Mesendoderm (in vitro differentiated cells): ENCODE data around the gene SARS2. TPM values are rescaled to one million over a fixed set of nuclear protein-coding genes. Genes with fewer than 3 reads are reported as not detected.
A peak's percentile ranks its signal among the peaks of the same experiment; 100 is the strongest.

Experiments
- DNase-seq: peaks from one replicate; pipeline ENCODE4 v3.0.0; 2013
- H2AK5ac ChIP-seq: 2 replicates; pipeline ENCODE4 v1.6.1; 2013; ENCODE audit warnings: low read length, inconsistent platforms
- H2BK120ac ChIP-seq: 2 replicates; pipeline ENCODE4 v1.6.1; 2013; ENCODE audit warnings: low read depth, mild to moderate bottlenecking, low read length, moderate library complexity, mixed read lengths
- H2BK15ac ChIP-seq: replicated peaks from 2 replicates; pipeline ENCODE4 v1.6.1; 2013; ENCODE audit warnings: low read depth, mild to moderate bottlenecking, moderate library complexity
- H2BK5ac ChIP-seq: 2 replicates; pipeline ENCODE4 v1.6.1; 2013; ENCODE audit warnings: low read length, inconsistent platforms
- H3K18ac ChIP-seq: 2 replicates; pipeline ENCODE4 v1.6.1; 2013; ENCODE audit warnings: mild to moderate bottlenecking, low read length, mixed read lengths
- H3K23ac ChIP-seq: one replicate; pipeline ENCODE4 v1.6.1; 2013; ENCODE audit warnings: low read length
- H3K27ac ChIP-seq: 2 replicates; pipeline ENCODE4 v1.5.1; 2013; ENCODE audit warnings: low read depth, mild to moderate bottlenecking, inconsistent platforms, low read length, moderate library complexity
- H3K27me3 ChIP-seq: 2 replicates; pipeline ENCODE4 v1.6.1; 2013; ENCODE audit warnings: low read length, control low read depth, mild to moderate bottlenecking, inconsistent platforms; ENCODE audit not compliant: insufficient read depth, poor library complexity
- H3K36me3 ChIP-seq: 2 replicates; pipeline ENCODE4 v1.6.1; 2013; ENCODE audit warnings: low read length, inconsistent platforms; ENCODE audit not compliant: control insufficient read depth, insufficient read depth
- H3K4ac ChIP-seq: one replicate; pipeline ENCODE4 v1.6.1; 2013; ENCODE audit warnings: low read depth, mild to moderate bottlenecking, low read length, moderate library complexity
- H3K4me1 ChIP-seq: 2 replicates; pipeline ENCODE4 v1.6.1; 2013; ENCODE audit warnings: low read depth, low read length, inconsistent platforms; ENCODE audit not compliant: control insufficient read depth
- H3K4me2 ChIP-seq: 2 replicates; pipeline ENCODE4 v1.6.1; 2013; ENCODE audit warnings: low read length
- H3K4me3 ChIP-seq: 2 replicates; pipeline ENCODE4 v1.5.1; 2013; ENCODE audit warnings: mild to moderate bottlenecking, low read length
- H3K56ac ChIP-seq: one replicate; pipeline ENCODE4 v1.6.1; 2013; ENCODE audit warnings: low read length
- H3K79me1 ChIP-seq: 2 replicates; pipeline ENCODE4 v1.6.1; 2013; ENCODE audit warnings: low read length, inconsistent platforms
- H3K79me2 ChIP-seq: 2 replicates; pipeline ENCODE4 v1.6.1; 2013; ENCODE audit warnings: mild to moderate bottlenecking, low read length; ENCODE audit not compliant: control insufficient read depth, insufficient read depth
- H3K9ac ChIP-seq: 2 replicates; pipeline ENCODE4 v1.6.1; 2013; ENCODE audit warnings: low read length, inconsistent platforms
- H4K5ac ChIP-seq: one replicate; pipeline ENCODE4 v1.6.1; 2013; ENCODE audit warnings: low read length
- H4K8ac ChIP-seq: one replicate; pipeline ENCODE4 v1.6.1; 2013; ENCODE audit warnings: low read depth, mild to moderate bottlenecking, control low read depth, low read length, moderate library complexity
- WGBS: extraction: QIAGEN DNeasy Blood & Tissue Kit; methylation state at CpG from one replicate; pipeline ENCODE4 v1.1.7; 2013; ENCODE audit warnings: low lambda C conversion rate, missing lambda C conversion rate; ENCODE audit not compliant: insufficient coverage; ENCODE audit errors: extremely low coverage; 5-methylcytosine and 5-hydroxymethylcytosine counted together
- polyA plus RNA-seq, 2 experiments: library from polyadenylated mRNA; stranded (reverse); fragments of 200-250 nt; gene quantifications; one replicate each; pipeline ENCODE4 v1.2.3, GENCODE V29; 2013

The SARS2 gene
- 53.0 TPM for polyA plus RNA-seq (2013, experiment 1 of 2)
- polyA plus RNA-seq (2013, experiment 2 of 2) = 44.1 TPM

- Histone ChIP-seq H3K23ac (peak within 1 kb of the TSS; percentile 51), H3K56ac (peak within 1 kb of the TSS; percentile 97), H3K4ac (no peak within 1 kb of the TSS), H2BK15ac (no peak within 1 kb of the TSS), H3K4me3 (peak within 1 kb of the TSS; percentile 88), H3K18ac (peak within 1 kb of the TSS; percentile 55), H3K9ac (peak within 1 kb of the TSS; percentile 92), H2AK5ac (peak within 1 kb of the TSS; percentile 28), H3K4me1 (peaks cover 2% of the 10 kb centered on the region), H3K4me2 (peak within 1 kb of the TSS; percentile 88), H3K79me1 (peaks cover 12% of the 10 kb centered on the region), H2BK120ac (no peak within 1 kb of the TSS), H3K36me3 (peaks cover 6% of the 10 kb centered on the region), H3K79me2 (peaks cover 17% of the 10 kb centered on the region), H4K5ac (peak within 1 kb of the TSS; percentile 33), H4K8ac (peak within 1 kb of the TSS; percentile 87), H2BK5ac (peak within 1 kb of the TSS; percentile 66), H3K27ac (peak within 1 kb of the TSS; percentile 77), H3K27me3 (no peaks in the 10 kb centered on the region)
- WGBS = no CpG with 5 or more reads among the region's 49 CpGs
- peak; percentile 96 for DNase-seq
Measured at GRCh38 chr19:38929929-38930775, at the start of gene SARS2. SARS2 (minus strand) TSS chr19:38930763; CDS start chr19:38930736, 27 bp downstream.

GRCh38 chr19:38979812-38980211 lies 49.2 kb upstream of the SARS2 start:
- H4K5ac ChIP-seq = no peak overlapping the region
- H3K18ac ChIP-seq = no peak overlapping the region
- H3K79me2 ChIP-seq = no peaks in the 10 kb centered on the region
- peaks cover 2% of the 10 kb centered on the region for H3K27me3 ChIP-seq
- H3K79me1 ChIP-seq = no peaks in the 10 kb centered on the region
- H3K36me3 ChIP-seq = no peaks in the 10 kb centered on the region
- no peak overlapping the region for H3K9ac ChIP-seq
- H3K4me2 ChIP-seq = no peak overlapping the region
- H3K4me1 ChIP-seq = peaks cover 4% of the 10 kb centered on the region
- WGBS = no CpG with 5 or more reads among the region's 5 CpGs
- H3K23ac ChIP-seq = no peak overlapping the region
- no peak overlapping the region for H3K4ac ChIP-seq
- no peak overlapping the region for H2BK120ac ChIP-seq
- H4K8ac ChIP-seq = no peak overlapping the region
- H2BK15ac ChIP-seq = no peak overlapping the region
- DNase-seq = no peak
- H3K4me3 ChIP-seq = no peak overlapping the region
- no peak overlapping the region for H3K27ac ChIP-seq
- no peak overlapping the region for H2BK5ac ChIP-seq
- H2AK5ac ChIP-seq = no peak overlapping the region
- H3K56ac ChIP-seq = no peak overlapping the region

- no peak overlapping the region for H3K4me2 ChIP-seq
- H3K79me2 ChIP-seq = no peaks in the 10 kb centered on the region
- H3K9ac ChIP-seq = no peak overlapping the region
- DNase-seq = no peak
- peaks cover 2% of the 10 kb centered on the region for H3K27me3 ChIP-seq
- H3K27ac ChIP-seq = no peak overlapping the region
- no peak overlapping the region for H2BK120ac ChIP-seq
- no peak overlapping the region for H3K23ac ChIP-seq
- H2BK5ac ChIP-seq = no peak overlapping the region
- no peak overlapping the region for H4K5ac ChIP-seq
- no peak overlapping the region for H3K4me3 ChIP-seq
- H3K79me1 ChIP-seq = no peaks in the 10 kb centered on the region
- H3K4me1 ChIP-seq = peaks cover 4% of the 10 kb centered on the region
- H3K18ac ChIP-seq = no peak overlapping the region
- WGBS = no CpG with 5 or more reads among the region's 3 CpGs
- H3K36me3 ChIP-seq = no peaks in the 10 kb centered on the region
- no peak overlapping the region for H3K4ac ChIP-seq
- H2BK15ac ChIP-seq = no peak overlapping the region
- H2AK5ac ChIP-seq = no peak overlapping the region
- no peak overlapping the region for H3K56ac ChIP-seq
- H4K8ac ChIP-seq = no peak overlapping the region
Measured at GRCh38 chr19:38978326-38978689, 47.7 kb upstream of the SARS2 start.

GRCh38 chr19:38977445-38978325 lies 47.1 kb upstream of the SARS2 start:
- H4K5ac ChIP-seq = no peak overlapping the region

GRCh38 chr19:38975861-38976271 lies 45.3 kb upstream of the SARS2 start:
- Histone ChIP-seq H2AK5ac (no peak overlapping the region), H3K9ac (peak overlapping the region; percentile 48), H3K18ac (peak overlapping the region; percentile 99), H2BK15ac (peak overlapping the region; percentile 42), H3K36me3 (no peaks in the 10 kb centered on the region), H4K5ac (no peak overlapping the region), H3K79me2 (no peaks in the 10 kb centered on the region), H2BK5ac (peak overlapping the region; percentile 72), H3K27ac (peak overlapping the region; percentile 66), H3K4me1 (peaks cover 4% of the 10 kb centered on the region), H3K23ac (peak overlapping the region; percentile 74), H3K27me3 (peaks cover 2% of the 10 kb centered on the region), H2BK120ac (peak overlapping the region; percentile 74), H3K4me3 (peak overlapping the region; percentile 34), H3K4ac (peak overlapping the region; percentile 72), H3K56ac (peak overlapping the region; percentile 72), H4K8ac (peak overlapping the region; percentile 42), H3K79me1 (peaks cover 2% of the 10 kb centered on the region), H3K4me2 (peak overlapping the region; percentile 23)
- WGBS = no CpG with 5 or more reads among the region's 22 CpGs
- DNase-seq = peak; percentile 74

More at GRCh38 chr19:38977445-38978325, 47.1 kb upstream of the SARS2 start:
- H3K79me1 ChIP-seq = no peaks in the 10 kb centered on the region
- no peak overlapping the region for H3K4me2 ChIP-seq
- no peak overlapping the region for H3K27ac ChIP-seq
- no CpG with 5 or more reads among the region's 15 CpGs for WGBS
- no peak overlapping the region for H3K9ac ChIP-seq
- no peak overlapping the region for H2BK120ac ChIP-seq
- H3K18ac ChIP-seq = no peak overlapping the region
- H2BK5ac ChIP-seq = no peak overlapping the region
- DNase-seq = no peak
- no peak overlapping the region for H2BK15ac ChIP-seq
- peaks cover 2% of the 10 kb centered on the region for H3K27me3 ChIP-seq
- H3K56ac ChIP-seq = no peak overlapping the region
- no peak overlapping the region for H3K4ac ChIP-seq
- H3K36me3 ChIP-seq = no peaks in the 10 kb centered on the region
- H3K23ac ChIP-seq = no peak overlapping the region
- H3K4me3 ChIP-seq = no peak overlapping the region
- no peaks in the 10 kb centered on the region for H3K79me2 ChIP-seq
- H3K4me1 ChIP-seq = peaks cover 4% of the 10 kb centered on the region
- H2AK5ac ChIP-seq = no peak overlapping the region
- H4K8ac ChIP-seq = no peak overlapping the region
